IMR-90 (cell line): ENCODE measurements around the gene SATL1.
"Not testable (repeated sequence)": the region's sequence is repeated elsewhere in the genome, so short reads cannot be mapped to it uniquely, and the experiment has no call there.

ENCODE experiments used
- CEBPB ChIP-seq: IDR thresholded peaks from 2 replicates; pipeline ENCODE4 v1.6.1; 2012; ENCODE audit warnings: low read depth, low read length, improper control_type of control experiment
- MAFK ChIP-seq: IDR thresholded peaks from 2 replicates; pipeline ENCODE4 v1.6.1; 2012; ENCODE audit warnings: low read depth, low read length, improper control_type of control experiment
- MXI1 ChIP-seq: IDR thresholded peaks from 2 replicates; pipeline ENCODE4 v1.6.1; 2012; ENCODE audit warnings: low read depth, mild to moderate bottlenecking, low read length, moderate library complexity, borderline replicate concordance
- POLR2A ChIP-seq: IDR thresholded peaks from 2 replicates; pipeline ENCODE4 v1.6.1; 2012; ENCODE audit warnings: mild to moderate bottlenecking, low read depth, low read length
- RAD21 ChIP-seq: IDR thresholded peaks from 2 replicates; pipeline ENCODE4 v1.6.1; 2012; ENCODE audit warnings: low read length, improper control_type of control experiment
- RCOR1 ChIP-seq: IDR thresholded peaks from 2 replicates; pipeline ENCODE4 v1.6.1; 2012; ENCODE audit warnings: mild to moderate bottlenecking, low read length, improper control_type of control experiment; ENCODE audit not compliant: insufficient replicate concordance
- RFX5 ChIP-seq: IDR thresholded peaks from 2 replicates; pipeline ENCODE4 v1.8.0; 2012; ENCODE audit warnings: low read depth, mild to moderate bottlenecking, low read length, moderate library complexity
- SMC3 ChIP-seq: fragments of 150-350 bp; IDR thresholded peaks from 2 replicates; pipeline ENCODE4 v1.6.1; 2016; ENCODE audit warnings: low read depth, mild to moderate bottlenecking, antibody characterized with exemption, low read length, moderate library complexity
- TF ChIP-seq, protein P1 (sequence below): conservative IDR thresholded peaks from 2 replicates; pipeline ENCODE4 v1.5.1; 2012; ENCODE audit warnings: mild to moderate bottlenecking, low read depth, low read length, improper control_type of control experiment
- TF ChIP-seq, protein P2 (sequence below): fragments of 150-350 bp; IDR thresholded peaks from 2 replicates; pipeline ENCODE4 v1.6.1; 2016; ENCODE audit warnings: low read depth, mild to moderate bottlenecking, low read length, moderate library complexity, borderline replicate concordance

DNA sequence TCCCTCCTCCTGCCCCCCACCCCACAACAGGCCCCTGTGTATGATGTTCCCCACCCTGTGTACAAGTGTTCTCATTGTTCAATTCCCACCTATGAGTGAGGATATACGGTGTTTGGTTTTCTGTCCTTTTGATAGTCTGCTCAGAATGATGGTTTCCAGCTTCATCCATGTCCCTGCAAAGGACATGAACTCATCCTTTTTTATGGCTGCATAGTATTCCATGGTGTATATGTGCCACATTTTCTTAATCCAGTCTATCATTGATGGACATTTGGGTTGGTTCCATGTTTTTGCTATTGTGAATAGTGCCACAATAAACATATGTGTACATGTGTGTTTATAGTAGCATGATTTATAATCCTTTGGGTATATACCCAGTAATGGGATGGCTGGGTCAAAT lies 166.3 kb downstream of the SATL1 start:
- TF ChIP-seq, protein P1, sequence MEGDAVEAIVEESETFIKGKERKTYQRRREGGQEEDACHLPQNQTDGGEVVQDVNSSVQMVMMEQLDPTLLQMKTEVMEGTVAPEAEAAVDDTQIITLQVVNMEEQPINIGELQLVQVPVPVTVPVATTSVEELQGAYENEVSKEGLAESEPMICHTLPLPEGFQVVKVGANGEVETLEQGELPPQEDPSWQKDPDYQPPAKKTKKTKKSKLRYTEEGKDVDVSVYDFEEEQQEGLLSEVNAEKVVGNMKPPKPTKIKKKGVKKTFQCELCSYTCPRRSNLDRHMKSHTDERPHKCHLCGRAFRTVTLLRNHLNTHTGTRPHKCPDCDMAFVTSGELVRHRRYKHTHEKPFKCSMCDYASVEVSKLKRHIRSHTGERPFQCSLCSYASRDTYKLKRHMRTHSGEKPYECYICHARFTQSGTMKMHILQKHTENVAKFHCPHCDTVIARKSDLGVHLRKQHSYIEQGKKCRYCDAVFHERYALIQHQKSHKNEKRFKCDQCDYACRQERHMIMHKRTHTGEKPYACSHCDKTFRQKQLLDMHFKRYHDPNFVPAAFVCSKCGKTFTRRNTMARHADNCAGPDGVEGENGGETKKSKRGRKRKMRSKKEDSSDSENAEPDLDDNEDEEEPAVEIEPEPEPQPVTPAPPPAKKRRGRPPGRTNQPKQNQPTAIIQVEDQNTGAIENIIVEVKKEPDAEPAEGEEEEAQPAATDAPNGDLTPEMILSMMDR: not testable (repeated sequence)
- not testable (repeated sequence) for TF ChIP-seq CEBPB, RAD21, POLR2A, RFX5, MAFK, RCOR1, SMC3, MXI1
- TF ChIP-seq, protein P2, sequence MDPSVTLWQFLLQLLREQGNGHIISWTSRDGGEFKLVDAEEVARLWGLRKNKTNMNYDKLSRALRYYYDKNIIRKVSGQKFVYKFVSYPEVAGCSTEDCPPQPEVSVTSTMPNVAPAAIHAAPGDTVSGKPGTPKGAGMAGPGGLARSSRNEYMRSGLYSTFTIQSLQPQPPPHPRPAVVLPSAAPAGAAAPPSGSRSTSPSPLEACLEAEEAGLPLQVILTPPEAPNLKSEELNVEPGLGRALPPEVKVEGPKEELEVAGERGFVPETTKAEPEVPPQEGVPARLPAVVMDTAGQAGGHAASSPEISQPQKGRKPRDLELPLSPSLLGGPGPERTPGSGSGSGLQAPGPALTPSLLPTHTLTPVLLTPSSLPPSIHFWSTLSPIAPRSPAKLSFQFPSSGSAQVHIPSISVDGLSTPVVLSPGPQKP: not testable (repeated sequence)
